OCI-LY1 (cell line): ENCODE data around the gene MYZAP.

Source experiments
- CTCF ChIP-seq: fragments of 200-600 bp; sonication (generic), shearing (Covaris generic); IDR thresholded peaks from 2 replicates; pipeline ENCODE4 v1.5.1; 2017; ENCODE audit warnings: mild to moderate bottlenecking, antibody characterized with exemption, low read length, moderate library complexity, mixed read lengths
- EZH2 ChIP-seq: fragments of 200-600 bp; sonication (generic), shearing (Covaris generic); IDR thresholded peaks from 2 replicates; pipeline ENCODE4 v1.8.0; 2017; ENCODE audit warnings: borderline replicate concordance, mixed run types, mild to moderate bottlenecking, antibody characterized with exemption, low read length, moderate library complexity, mixed read lengths

- no peak for TF ChIP-seq CTCF
- no peak for TF ChIP-seq EZH2
These were observed 95.0 kb downstream of the MYZAP start for GRCh38 chr15:57686657-57687056.
